Parathyroid adenoma (tissue), 2 donors: ENCODE measurements around the gene SLC5A5.
A peak's percentile ranks its signal among the peaks of the same experiment; 100 is the strongest.

Experiments used
- H2AFZ ChIP-seq: fragments of 300-600 bp; sonication (generic); one replicate; pipeline ENCODE4 v1.7.0; 2017; ENCODE audit warnings: antibody characterized with exemption, mild to moderate bottlenecking
- H3K27ac ChIP-seq: fragments of 300-600 bp; sonication (generic); one replicate; pipeline ENCODE4 v1.7.0; 2017
- H3K27me3 ChIP-seq: fragments of 300-600 bp; sonication (generic); one replicate; pipeline ENCODE4 v1.7.0; 2017; ENCODE audit warnings: low read length; ENCODE audit not compliant: control insufficient read depth, insufficient read depth
- H3K36me3 ChIP-seq: fragments of 300-600 bp; sonication (generic); one replicate; pipeline ENCODE4 v1.7.0; 2017; ENCODE audit warnings: low read length; ENCODE audit not compliant: control insufficient read depth, insufficient read depth
- H3K4me1 ChIP-seq: fragments of 300-600 bp; sonication (generic); one replicate; pipeline ENCODE4 v1.7.0; 2017; ENCODE audit warnings: control low read depth
- H3K4me2 ChIP-seq: fragments of 300-600 bp; sonication (generic); one replicate; pipeline ENCODE4 v1.7.0; 2017; ENCODE audit warnings: low read length
- H3K4me3 ChIP-seq: fragments of 300-600 bp; sonication (generic); one replicate; pipeline ENCODE4 v1.7.0; 2017; ENCODE audit warnings: low read depth, low read length
- H3K79me2 ChIP-seq: fragments of 300-600 bp; sonication (generic); one replicate; pipeline ENCODE4 v1.7.0; 2017; ENCODE audit warnings: control low read depth
- H3K9ac ChIP-seq: fragments of 300-600 bp; sonication (generic); one replicate; pipeline ENCODE4 v1.7.0; 2017; ENCODE audit warnings: mild to moderate bottlenecking
- H3K9me3 ChIP-seq: fragments of 300-600 bp; sonication (generic); one replicate; pipeline ENCODE4 v1.7.0; 2017; ENCODE audit warnings: low read length; ENCODE audit not compliant: control insufficient read depth
- TF ChIP-seq, protein P1 (sequence below): fragments of 300-600 bp; sonication (generic); IDR thresholded peaks from one replicate; pipeline ENCODE4 v1.7.0; 2017; ENCODE audit warnings: antibody characterized with exemption, mild to moderate bottlenecking
- donor health status: primary hyperparathyroidism.

SLC5A5 gene

DNA sequence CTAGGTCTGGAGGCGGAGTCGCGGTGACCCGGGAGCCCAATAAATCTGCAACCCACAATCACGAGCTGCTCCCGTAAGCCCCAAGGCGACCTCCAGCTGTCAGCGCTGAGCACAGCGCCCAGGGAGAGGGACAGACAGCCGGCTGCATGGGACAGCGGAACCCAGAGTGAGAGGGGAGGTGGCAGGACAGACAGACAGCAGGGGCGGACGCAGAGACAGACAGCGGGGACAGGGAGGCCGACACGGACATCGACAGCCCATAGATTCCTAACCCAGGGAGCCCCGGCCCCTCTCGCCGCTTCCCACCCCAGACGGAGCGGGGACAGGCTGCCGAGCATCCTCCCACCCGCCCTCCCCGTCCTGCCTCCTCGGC lies at the start of gene SLC5A5:
Gene SLC5A5 (plus strand): TSS at position 68 of the 373 bp plus-strand sequence. CDS start 375 bp downstream, outside the sequence.
- H3K9ac ChIP-seq = no peak within 1 kb of the TSS
- H3K27me3 ChIP-seq = no peaks in the 10 kb centered on the region
- H3K4me3 ChIP-seq = no peak within 1 kb of the TSS
- H2AFZ ChIP-seq = peak within 1 kb of the TSS; percentile 75
- no peaks in the 10 kb centered on the region for H3K9me3 ChIP-seq
- H3K4me2 ChIP-seq = peak within 1 kb of the TSS; percentile 26
- no peaks in the 10 kb centered on the region for H3K4me1 ChIP-seq
- TF ChIP-seq, protein P1, sequence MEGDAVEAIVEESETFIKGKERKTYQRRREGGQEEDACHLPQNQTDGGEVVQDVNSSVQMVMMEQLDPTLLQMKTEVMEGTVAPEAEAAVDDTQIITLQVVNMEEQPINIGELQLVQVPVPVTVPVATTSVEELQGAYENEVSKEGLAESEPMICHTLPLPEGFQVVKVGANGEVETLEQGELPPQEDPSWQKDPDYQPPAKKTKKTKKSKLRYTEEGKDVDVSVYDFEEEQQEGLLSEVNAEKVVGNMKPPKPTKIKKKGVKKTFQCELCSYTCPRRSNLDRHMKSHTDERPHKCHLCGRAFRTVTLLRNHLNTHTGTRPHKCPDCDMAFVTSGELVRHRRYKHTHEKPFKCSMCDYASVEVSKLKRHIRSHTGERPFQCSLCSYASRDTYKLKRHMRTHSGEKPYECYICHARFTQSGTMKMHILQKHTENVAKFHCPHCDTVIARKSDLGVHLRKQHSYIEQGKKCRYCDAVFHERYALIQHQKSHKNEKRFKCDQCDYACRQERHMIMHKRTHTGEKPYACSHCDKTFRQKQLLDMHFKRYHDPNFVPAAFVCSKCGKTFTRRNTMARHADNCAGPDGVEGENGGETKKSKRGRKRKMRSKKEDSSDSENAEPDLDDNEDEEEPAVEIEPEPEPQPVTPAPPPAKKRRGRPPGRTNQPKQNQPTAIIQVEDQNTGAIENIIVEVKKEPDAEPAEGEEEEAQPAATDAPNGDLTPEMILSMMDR = no peak
- no peaks in the 10 kb centered on the region for H3K79me2 ChIP-seq
- no peak within 1 kb of the TSS for H3K27ac ChIP-seq
- no peaks in the 10 kb centered on the region for H3K36me3 ChIP-seq

DNA sequence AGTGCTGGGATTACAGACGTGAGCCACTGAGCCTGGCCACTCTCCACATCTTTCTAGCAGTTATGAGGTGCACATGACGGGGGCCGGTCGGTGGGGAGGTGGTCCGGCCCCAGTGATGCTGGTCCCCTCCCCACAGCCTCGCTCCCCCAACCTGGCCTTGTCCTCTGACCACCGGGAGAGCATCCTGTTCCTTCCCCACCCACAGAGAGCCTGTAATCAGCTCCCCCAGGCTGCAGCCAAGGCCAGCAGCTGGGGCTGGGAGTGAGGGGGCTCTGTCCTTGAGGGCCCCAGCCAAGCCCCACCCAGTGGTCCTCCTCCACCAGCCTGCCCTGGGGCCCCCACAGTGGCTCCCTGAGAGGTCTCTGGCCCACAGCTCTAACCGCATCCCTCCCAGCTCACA lies 47.4 kb upstream of the SLC5A5 start:
- H3K9ac ChIP-seq = no peak overlapping the region
- no peaks in the 10 kb centered on the region for H3K9me3 ChIP-seq
- no peaks in the 10 kb centered on the region for H3K27me3 ChIP-seq
- H3K4me1 ChIP-seq = peaks cover 3% of the 10 kb centered on the region
- TF ChIP-seq, protein P1 = no peak
- no peak overlapping the region for H2AFZ ChIP-seq
- H3K27ac ChIP-seq = no peak overlapping the region
- H3K79me2 ChIP-seq = no peaks in the 10 kb centered on the region
- H3K4me3 ChIP-seq = no peak overlapping the region
- no peak overlapping the region for H3K4me2 ChIP-seq
- H3K36me3 ChIP-seq = no peaks in the 10 kb centered on the region

DNA sequence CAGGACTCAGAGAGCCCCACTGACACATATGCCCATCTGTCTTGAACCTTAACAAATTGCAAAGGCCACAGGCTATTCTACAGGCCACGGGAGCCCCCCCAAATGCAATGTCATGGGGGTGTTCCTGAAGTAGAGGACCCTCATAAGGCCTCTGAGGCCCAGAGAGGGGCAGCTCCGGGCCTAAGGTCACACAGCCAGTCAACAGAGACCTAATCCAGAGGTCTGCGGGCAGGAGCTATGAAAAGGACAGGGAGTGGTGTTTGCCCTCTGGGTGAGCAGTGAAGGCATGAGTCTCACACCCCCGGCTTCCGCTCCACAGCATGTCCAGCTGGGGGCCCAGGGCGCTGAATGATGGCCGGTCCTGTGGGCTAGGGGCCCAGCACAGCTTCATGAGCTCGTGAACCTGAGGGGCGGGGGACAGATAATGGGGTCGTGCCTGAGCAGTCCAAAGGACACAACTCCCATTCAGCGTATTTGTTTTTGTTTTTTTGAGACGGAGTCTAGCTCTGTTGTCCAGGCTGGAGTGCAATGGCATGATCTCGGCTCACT lies 45.2 kb upstream of the SLC5A5 start:
- H2AFZ ChIP-seq = no peak overlapping the region
- no peaks in the 10 kb centered on the region for H3K9me3 ChIP-seq
- no peaks in the 10 kb centered on the region for H3K27me3 ChIP-seq
- H3K36me3 ChIP-seq = no peaks in the 10 kb centered on the region
- no peak overlapping the region for H3K9ac ChIP-seq
- no peak overlapping the region for H3K27ac ChIP-seq
- no peak overlapping the region for H3K4me3 ChIP-seq
- H3K4me1 ChIP-seq = no peaks in the 10 kb centered on the region
- H3K4me2 ChIP-seq = no peak overlapping the region
- TF ChIP-seq, protein P1 = no peak
- H3K79me2 ChIP-seq = no peaks in the 10 kb centered on the region

DNA sequence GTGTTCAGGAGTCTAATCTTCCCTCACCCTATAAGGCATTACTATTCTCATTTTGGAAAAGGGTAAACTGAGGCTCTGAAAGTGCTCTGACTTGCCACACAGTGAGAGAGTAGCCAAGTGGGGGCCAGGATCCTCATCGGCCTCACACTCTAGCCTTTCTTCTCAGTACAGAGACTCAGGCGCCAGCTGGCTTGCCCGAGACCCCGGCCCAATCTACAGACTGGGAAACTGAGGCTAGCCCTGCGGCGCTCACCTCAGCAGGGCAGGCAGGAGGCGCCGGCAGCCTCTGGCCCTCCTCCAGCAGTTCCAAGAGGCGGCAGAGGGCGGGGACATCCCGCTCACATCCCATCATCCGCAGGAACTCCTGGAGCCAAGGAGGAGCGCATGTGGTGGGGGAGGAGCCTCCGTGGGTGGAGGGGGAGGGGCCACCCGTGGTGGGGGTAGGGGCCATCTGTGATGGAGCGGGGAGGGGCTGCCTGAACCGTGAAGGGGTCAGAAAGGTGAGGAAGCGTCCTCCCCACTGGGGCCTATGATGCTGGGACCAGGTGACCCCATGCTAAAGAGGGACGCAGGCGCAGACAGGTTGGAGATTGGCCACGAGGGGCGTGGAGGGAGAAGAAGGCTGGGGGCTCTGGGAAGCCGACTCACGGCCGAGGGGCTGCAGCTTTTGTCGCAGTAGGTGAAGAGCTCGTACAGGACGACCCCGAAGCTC lies 41.7 kb upstream of the SLC5A5 start:
- no peaks in the 10 kb centered on the region for H3K4me1 ChIP-seq
- H3K9ac ChIP-seq = no peak overlapping the region
- no peaks in the 10 kb centered on the region for H3K27me3 ChIP-seq
- no peaks in the 10 kb centered on the region for H3K79me2 ChIP-seq
- peak overlapping the region; percentile 68 for H2AFZ ChIP-seq
- H3K4me3 ChIP-seq = no peak overlapping the region
- H3K9me3 ChIP-seq = no peaks in the 10 kb centered on the region
- no peak overlapping the region for H3K27ac ChIP-seq
- no peaks in the 10 kb centered on the region for H3K36me3 ChIP-seq
- H3K4me2 ChIP-seq = peak overlapping the region; percentile 46
- TF ChIP-seq, protein P1 = no peak
